HS-27A (cell line): ENCODE results near the gene STARD8.

Experiments
- DNase-seq: peaks from one replicate; pipeline ENCODE4 v3.0.0-alpha.2; 2012; ENCODE audit warnings: low read depth, missing footprints

Gene STARD8

DNA sequence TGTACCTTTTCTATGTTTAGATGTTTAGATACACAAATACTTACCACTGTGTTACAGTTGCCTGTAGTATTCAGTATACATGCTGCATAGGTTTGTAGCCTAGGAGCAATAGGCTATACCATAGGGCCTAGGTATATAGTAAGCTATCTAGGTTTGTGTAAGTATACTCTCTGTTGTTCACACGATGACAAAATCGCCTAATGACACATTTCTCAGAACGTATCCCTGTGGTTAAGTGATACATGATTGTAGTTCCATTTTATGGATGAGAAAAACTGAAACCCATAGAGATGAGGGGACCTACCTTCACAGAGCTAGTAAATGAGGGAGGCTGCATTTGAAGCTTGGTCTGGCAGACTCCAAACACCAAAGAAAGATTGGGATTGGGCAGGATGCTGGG lies 102.0 kb downstream of the STARD8 start:
- DNase-seq, result no peak

DNA sequence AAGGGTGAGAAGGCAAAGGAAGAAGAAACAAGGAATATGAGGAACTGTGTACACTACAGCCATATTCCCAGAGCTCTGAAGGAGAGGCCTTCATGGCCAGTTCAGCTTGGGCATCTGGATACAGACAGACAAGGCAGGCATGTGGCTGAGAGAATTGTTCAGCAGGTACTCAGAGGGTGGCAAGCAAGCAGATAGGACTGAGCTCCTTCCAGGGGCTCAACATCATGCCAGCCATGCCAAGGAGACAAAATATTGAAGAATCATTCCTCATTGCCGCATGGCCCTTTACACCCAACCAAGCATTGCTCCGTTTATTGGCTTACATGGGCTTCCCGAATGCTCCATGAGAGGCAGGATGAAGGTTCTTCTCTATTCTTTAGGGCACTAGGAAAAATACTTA lies 102.8 kb downstream of the STARD8 start:
- DNase-seq, result no peak

DNA sequence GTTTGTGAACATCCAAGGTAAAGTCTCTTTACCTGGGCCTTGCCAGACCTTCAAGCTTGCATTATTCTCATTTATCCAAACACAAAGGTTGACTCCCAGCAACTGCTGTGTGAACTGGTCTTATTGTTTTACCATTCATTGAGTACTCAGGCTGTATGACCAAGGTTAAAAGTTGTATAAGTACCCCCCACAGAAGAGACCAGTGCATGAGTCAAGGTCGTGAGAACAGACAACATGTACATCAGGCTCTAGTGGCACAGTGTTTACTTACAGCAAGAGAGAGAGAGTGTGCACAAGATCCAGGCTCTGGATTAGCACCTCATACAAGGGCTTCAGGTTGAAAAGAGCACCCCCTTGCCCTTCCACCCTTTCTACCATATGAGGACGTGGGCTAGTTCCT lies 103.9 kb downstream of the STARD8 start:
- DNase-seq, result no peak

- no peak for DNase-seq
Measured at GRCh38 chrX:68753218-68753617, 105.8 kb downstream of the STARD8 start.

DNA sequence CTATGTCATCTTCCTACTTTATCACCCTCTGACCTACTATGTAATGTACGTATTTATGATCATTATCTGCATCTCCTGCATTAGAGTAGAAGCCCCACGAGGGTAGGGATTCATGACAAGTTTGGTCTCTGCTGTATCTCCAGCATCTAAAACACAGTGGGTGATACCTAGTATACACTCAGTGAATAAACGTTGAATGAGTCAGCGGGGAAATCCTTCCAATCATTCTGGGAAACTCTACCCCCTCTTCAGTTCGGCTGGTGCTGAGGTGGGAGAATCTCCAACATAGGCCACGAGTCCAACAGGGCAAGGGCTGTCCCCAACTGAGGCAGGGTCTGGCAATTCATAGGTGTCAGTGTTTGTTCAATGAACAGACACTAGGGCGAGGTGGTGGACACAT lies 106.9 kb downstream of the STARD8 start:
- no peak for DNase-seq

DNA sequence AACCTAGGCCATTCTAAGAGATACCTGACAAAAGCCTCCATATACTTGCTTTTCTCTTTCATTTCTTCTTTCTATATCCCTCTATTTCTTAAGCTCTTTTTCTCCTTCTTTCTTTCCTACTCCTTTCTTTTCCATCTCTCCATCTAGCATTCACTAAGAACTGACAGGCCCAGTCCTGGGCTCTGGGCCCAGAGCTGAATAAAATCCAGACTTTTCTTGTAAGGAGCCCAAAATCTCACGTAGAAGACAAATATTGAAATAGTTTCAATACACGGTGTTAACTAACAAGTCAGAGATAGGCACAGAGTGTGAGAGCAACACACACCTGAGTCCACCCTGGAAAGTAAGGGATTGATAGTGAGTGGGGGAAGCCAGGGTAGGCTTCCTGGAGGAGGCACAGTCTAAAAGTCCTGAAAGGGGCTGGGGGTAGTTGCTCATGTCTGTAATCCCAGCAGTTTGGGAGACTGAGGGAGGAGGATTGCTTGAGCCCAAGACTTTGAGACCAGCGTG lies 108.2 kb downstream of the STARD8 start:
- DNase-seq, result no peak

DNA sequence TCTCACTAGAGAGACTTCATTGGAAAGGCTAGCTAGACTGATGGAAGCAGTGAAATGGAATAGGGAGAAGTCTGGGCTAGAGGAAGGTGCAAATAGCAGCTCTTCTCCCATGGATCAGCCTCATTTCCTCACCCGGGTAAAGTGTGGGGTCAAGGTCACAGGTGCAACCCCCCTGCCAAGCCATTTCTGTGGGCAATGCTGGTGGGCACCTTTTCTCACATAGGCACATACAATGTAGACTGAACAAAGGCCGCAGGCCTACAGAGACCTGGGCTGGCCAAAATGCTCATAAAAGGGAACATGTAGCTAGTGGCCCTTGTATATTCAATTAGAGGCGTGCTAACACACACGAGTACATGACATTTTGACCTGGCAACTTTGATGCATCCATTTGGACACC lies 109.9 kb downstream of the STARD8 start:
- DNase-seq, result no peak

- no peak for DNase-seq
Measured at GRCh38 chrX:68757731-68758130, 110.3 kb downstream of the STARD8 start.

GRCh38 chrX:68758671-68759070 lies 111.2 kb downstream of the STARD8 start:
- DNase-seq, result no peak

DNA sequence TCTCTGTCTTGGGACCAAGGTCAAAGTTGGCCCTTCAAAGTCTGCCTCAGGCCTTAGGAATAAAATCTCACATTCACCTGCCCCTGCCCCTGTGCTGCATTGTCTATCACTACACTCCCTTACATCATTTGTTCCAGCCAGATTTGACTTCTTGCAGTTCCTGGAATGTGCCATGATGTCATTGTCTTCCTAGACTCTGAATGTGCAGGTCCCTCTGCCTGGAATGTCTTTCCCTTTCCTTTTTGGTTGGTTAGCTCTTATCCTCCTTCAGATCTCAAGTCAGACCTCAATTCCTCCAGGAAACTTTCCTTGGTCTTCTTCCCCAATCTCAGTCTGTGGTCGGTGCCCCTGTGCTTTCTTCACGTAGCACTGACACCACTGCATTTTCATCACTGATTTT lies 113.6 kb downstream of the STARD8 start:
- no peak for DNase-seq

GRCh38 chrX:68762766-68763165 lies 115.3 kb downstream of the STARD8 start:
- DNase-seq, result no peak

GRCh38 chrX:68763481-68763880 lies 116.0 kb downstream of the STARD8 start:
- no peak for DNase-seq
